Suppressor macrophage (primary cell): ENCODE results near the gene HNRNPAB.
"Not testable (repeated sequence)": the region's sequence is repeated elsewhere in the genome, so short reads cannot be mapped to it uniquely, and the experiment has no call there.

Experiments
- DNase-seq, 4 experiments: peaks; one replicate each; pipeline ENCODE4 v3.0.0-alpha.2; 2020 to 2022

The HNRNPAB gene

DNA sequence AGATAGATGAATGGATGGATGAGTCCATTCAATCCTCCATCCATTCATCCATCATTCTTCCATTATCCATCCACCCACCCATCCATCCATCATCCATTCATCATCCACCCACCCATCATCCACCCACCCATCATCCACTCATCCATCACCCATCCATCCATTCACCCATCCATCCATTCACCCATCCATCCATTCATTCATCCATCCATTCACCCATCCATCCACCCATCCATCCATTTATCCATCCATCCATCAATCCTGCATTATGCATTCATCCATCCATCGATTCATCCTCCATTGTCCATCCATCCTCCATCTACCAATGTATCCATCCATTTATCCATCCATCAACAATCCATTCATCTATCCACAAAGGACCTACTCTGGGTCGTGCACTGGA, 41.1 kb downstream of the HNRNPAB start:
- no peak for DNase-seq

- no peak for DNase-seq
Measured at GRCh38 chr5:178246624-178247279, 42.4 kb downstream of the HNRNPAB start.

GRCh38 chr5:178247481-178248456, 43.4 kb downstream of the HNRNPAB start:
- DNase-seq = no peak

DNA sequence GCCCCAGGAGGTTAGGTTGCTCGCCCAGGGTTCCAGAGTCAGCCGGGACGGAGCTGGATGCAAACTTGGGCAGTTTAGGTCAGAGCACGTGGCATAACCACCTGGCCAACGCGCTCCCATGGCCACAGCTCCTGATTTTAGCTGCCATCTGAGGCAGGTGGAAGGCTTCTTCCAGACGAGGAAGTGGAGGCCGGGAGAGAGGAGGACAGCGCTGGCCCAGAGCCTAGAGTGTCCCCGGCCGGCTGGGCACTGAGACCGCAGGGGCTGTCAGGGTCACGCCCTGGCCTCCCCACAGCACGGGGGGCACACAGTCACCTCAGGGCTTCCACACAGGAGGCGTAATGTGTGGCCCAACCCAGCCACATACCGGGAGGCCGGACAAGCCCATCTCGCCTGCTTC, 44.4 kb downstream of the HNRNPAB start:
- DNase-seq = peak in 1 of 4 experiments; percentile 9

GRCh38 chr5:178249191-178249989, 45.1 kb downstream of the HNRNPAB start:
- peak in 1 of 4 experiments; percentile 16 for DNase-seq

GRCh38 chr5:178250263-178250662, 45.9 kb downstream of the HNRNPAB start:
- DNase-seq = no peak

GRCh38 chr5:178252258-178252657, 47.9 kb downstream of the HNRNPAB start:
- no peak for DNase-seq

DNA sequence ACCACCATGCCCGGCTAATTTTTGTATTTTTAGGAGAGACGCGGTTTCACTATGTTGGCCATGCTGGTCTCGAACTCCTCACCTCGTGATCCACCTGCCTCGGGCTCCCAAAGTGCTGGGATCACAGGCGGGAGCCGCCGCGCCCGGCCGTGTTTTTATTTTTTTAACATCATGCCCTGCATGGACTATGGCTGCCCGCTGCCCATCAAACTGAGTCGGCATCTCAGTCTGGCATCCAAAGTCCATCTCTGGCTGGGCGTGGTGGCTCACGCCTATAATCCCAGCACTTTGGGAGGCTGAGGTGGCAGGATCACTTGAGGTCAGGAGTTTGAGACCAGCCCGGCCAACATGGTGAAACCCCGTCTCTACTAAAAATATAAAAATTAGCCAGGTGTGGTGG, 49.3 kb downstream of the HNRNPAB start:
- not testable (repeated sequence) for DNase-seq

- DNase-seq = no peak
Measured at GRCh38 chr5:178256746-178257145, 52.4 kb downstream of the HNRNPAB start.

DNA sequence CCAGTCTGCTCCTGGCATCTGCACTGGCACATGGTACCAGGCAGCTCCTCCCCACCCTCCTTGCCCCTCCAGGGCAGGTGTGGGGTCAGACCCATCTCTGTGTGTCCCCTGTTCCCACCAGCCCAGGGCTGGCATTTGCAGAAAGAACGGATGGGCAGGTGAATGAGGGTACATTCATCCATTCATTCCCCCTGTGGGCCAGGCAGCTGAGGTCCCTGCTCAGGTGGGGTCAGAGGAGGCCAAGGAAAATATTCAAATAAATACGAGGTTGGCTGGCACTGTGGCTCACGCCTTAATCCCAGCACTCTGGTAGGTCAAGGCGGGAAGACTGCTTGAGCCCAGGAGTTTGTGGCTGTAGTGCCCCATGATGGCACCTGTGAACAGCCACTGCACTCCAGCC, 53.3 kb downstream of the HNRNPAB start:
- DNase-seq = no peak

DNA sequence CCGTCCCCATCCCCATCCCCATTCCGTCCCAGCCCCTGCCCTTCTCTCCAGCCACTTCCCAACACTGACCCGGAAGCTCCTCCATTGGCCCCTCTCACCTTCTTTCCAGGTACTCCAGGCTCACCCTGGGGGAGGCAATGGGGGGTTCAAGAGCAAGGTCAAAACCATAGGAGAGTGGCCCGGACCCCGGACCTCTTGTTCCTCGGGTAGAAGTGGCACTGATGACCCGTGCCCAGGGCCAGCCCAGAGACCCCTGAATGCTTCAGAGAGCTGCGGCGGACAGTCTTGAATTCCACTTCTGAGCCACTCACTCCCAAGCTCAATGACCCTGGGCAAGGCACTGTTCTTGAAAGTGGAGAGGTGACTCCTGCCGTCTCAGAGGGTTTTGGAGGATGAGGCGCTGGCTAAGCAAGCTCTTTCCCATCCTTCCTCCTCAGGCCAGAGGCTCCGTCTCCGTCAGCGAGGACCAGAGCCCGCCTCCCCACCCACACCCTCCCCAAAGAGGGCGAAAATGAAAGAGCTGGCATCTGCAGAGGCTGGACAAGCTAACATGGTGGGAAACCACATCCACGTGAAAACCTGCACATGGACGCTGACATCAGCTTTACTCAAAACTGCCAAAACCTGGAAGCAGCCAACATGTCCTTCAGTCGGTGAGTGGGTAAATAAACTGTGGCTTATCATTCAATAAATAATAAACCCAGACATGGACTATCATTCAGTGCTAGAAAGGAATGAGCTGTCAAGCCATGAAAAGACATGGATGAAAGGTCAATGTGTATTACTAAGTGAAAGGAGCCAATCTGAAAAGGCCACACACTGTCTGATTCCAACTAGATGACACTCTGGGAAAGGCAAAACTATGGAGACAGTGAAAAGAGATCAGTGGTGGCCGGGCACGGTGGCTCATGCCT, 55.5 kb downstream of the HNRNPAB start:
- peak in 3 of 4 experiments; percentile 23 to 40 (median 34) for DNase-seq
